ENCODE data around the gene NUP210L. TPM values are rescaled to one million over a fixed set of nuclear protein-coding genes. Genes with fewer than 3 reads are reported as not detected.

The NUP210L gene
- total RNA-seq, 2 donors from 2014 or later: 0.05 to 0.14 TPM

- intact Hi-C loops (cut with DNase I): no loop called here
- no peak for DNase-seq (ENCODE audit: low spot score)
These were observed 196.0 kb downstream of the NUP210L start for GRCh38 chr1:153958961-153959260.

GRCh38 chr1:153958111-153958960 is 196.5 kb downstream of the NUP210L start, which contains the start of gene CRTC2:
CRTC2 (minus strand) TSS chr1:153958612; CDS start chr1:153958497, 115 bp downstream.
- DNase-seq (ENCODE audit: low spot score): peak; percentile 100
- intact Hi-C loops (cut with DNase I): no loop called here

DNA sequence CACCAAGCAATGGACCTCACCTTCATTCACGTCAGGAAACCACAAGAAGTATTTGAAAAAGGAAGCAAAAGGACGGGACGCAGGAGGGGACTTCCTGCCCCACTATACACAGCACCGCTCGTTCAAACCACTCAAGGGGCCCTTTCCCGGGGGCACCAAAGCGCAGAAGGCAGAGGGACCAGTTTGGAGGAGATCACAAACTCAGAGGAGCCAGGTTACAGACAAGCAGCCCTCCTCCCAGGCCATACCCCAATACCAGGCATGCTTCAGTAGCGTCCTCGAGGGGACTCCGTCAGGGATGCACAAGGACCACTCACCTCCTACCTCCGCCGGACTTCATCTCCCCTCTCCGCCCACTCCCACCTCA is 197.1 kb downstream of the NUP210L start:
- no peak for DNase-seq (ENCODE audit: low spot score)
- intact Hi-C loops (cut with DNase I): no loop called here

DNA sequence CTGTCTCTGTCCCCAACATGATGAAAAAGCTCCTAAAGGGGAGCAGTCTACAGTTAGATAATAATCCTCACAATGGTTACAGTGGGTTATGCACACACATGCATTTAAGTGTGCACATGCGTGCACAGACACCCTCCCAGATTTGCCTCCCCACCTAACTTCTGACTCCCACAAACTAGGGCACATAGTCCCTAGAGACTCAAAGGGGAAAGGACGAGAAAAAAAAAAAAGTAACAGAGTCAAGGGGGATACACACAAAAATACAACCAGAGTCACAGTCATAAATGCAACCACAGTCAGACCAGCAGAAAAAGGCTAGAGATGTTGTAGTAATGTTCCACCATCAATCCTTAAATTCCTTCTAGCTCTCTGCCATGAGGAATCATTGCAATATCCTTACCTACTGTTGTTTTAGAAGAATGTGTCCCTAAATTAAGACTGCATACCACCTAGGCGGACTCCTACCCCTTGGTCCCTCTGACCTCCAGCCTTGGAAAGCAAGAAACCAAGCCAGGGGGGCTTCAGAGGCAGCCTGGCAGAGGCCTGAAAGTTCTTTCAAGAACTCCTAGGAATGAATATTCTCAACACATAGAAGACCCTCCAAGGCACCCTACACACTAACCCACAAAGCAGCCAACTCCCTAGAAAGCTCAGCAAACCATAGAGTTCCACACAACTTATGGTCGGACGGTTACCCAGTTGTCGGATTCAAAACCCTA is 197.7 kb downstream of the NUP210L start:
- intact Hi-C loops (cut with DNase I): no loop called here
- no peak for DNase-seq (ENCODE audit: low spot score)

DNA sequence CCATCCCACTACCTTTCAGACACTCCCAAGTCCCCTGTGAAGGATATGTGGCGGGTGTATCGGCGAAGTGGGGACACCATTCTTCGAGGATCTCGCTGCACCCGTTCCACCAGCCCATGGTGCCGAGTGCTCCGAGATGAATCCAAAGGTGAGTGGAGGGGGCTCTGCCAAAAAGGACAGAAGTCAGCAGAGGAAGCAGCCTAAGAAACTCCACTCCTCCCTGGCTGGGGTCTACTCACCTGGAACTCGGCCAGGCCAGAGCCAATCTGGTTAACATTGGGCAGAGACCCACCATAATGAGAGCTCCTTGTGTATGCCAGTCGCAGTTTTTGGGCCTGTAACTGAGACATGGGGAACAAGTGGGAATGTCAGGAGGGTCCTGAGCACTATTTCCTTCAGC is 200.0 kb downstream of the NUP210L start:
- intact Hi-C loops (cut with DNase I): no loop called here
- DNase-seq (ENCODE audit: low spot score): no peak

DNA sequence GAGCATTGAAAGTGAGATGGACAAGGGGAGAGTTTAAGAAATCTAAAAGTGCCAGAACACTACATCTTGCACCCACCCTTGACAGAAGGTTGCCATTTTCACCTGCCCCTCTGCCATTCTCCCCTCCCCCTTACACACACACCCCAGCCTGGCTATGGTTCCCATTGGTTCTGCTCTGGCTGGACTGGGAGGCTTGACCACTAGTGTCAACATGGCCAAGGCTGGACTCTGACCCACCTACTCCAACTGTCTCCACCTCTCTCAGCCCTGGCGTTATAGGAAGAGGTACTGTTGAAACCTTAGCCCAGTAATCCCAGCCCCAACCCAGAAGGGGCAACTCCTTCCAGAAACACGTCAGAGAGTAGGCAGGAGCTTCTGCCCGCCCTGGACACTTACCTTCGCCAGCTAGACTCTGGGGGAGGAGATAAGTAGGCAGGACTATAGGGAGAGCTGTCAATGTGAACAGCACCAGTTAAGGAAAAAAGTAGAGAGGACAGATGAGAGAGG is 201.0 kb downstream of the NUP210L start:
- intact Hi-C loops (cut with DNase I): no loop called here
- no peak for DNase-seq (ENCODE audit: low spot score)

GRCh38 chr1:153951801-153952200 is 203.1 kb downstream of the NUP210L start:
- DNase-seq (ENCODE audit: low spot score): no peak
- intact Hi-C loops (cut with DNase I): no loop called here

DNA sequence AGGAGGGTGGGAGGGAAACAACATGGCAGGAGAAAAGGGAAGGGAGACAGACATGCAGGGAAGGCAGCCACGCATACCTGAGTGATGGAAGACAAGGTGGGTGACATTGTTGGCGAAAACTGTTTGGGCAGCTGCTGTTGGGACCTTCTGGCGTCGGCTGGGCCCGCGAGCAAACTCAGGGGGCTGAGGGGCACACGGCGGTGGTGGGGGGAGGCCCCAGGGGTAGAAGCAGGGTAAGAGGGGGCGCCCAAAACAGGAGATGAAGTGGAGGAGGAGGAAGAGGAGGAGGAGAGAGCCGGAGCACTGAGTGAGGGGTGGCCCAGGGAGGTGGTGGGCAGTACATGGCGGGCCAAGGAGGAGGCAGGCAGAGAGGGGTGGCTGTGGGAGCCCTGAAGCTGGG is 203.7 kb downstream of the NUP210L start:
- intact Hi-C loops (cut with DNase I): no loop called here
- no peak for DNase-seq (ENCODE audit: low spot score)

GRCh38 chr1:153946622-153947241 is 208.1 kb downstream of the NUP210L start, which contains the start of gene DENND4B:
DENND4B (minus strand) TSS chr1:153946718; CDS start chr1:153944374, 2,344 bp downstream.
- peak; percentile 95 for DNase-seq (ENCODE audit: low spot score)

DNA sequence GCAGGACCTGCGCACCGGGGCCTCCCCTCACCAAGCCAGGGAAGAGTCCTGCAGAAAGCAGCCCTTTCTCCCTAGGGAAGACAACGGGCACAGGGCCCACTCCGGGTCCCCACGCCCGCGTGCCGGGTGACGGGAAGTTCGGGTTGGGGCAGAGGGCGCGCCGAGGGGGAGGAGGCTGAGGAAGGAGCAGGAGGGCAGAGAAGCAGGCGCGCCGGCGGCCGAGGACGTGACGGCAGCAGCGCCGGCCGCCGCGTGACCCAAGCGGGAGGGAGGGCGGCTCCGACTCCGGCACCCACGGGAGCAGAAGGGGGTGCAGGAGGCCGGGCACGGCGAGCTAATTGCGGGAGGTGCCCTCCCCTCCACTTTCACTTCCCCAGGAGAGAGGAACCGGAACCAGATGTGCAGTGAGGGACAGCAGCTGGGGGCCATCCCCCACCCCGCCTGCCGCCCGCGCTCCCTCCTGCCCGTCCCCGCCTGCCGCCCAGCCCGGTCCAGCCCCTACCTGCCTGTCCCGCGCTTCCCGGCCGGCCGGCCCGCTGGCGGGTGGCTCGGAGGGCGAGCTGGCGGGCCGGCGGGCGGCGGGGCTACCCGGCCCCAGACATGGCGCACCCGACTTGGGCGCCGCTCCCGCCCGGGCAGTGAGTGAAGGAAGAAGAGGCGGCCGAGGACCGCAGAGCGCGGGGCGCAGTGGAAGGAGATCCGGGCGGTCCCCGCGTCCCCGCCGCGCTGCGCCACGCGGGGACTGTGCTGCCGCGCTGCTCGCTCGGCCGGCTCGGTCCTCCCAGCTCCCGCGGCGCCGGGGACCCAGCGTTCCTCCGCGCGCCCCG is 208.9 kb downstream of the NUP210L start:
- intact Hi-C loops (cut with DNase I): loop anchor here in 1 of 2 donors (10.0 kb wide), 1 partner anchor 151 kb away; no protein-coding TSS in a partner anchor
- peak; percentile 97 for DNase-seq (ENCODE audit: low spot score)

More at GRCh38 chr1:153946622-153947241, 208.1 kb downstream of the NUP210L start, which contains the start of gene DENND4B:
- intact Hi-C loops (cut with DNase I): loop anchor here in 1 of 2 donors (10.0 kb wide), 1 partner anchor 152 kb away; no protein-coding TSS in a partner anchor

DNA sequence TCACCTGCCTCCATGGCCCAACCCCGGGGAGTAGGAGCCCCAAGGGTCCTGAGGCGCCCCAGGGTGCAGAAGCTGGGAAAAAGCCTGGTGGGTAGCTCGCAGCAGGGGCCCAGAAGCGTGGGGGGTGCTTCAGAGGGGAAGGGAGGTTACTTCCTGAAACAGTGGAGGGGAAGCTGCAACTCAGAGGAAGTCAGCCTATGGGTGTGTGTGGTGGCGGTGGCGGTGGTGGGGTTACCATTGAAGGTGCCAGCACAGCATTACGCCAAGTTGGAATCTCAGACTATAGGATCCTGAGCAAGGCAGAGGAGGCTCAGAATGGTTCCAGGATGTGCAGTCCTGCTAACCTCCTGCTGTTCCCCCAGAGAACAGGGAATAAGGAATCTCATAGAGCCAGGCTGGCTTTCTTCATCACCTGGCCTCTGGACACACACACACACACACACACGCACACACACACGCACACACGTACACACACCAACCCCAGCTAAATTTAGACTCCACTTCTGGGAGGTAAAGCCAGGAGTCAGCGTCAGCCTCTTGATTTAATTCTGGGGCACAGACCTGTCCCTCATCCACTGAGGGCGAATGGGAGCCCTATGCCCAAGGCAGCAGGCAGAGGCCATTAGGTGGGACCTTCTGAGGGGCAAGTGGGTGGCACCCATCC is 209.6 kb downstream of the NUP210L start:
- intact Hi-C loops (cut with DNase I): loop anchor here in 1 of 2 donors (10.0 kb wide), 1 partner anchor 150 kb away; no protein-coding TSS in a partner anchor

DNA sequence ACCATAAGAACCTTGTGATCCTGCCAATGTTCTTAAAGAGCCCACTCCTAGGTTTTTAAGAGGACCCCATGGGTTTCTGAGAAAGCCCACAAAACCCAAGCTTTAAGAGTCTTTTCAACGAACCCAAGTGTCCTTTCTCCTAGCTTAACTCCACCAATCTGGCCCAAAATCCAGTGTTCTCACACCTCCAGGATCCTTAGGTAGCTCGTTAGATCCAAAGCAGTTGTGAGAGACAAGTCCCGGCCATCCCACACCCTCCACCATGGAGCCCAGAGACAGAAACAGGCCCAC is 210.1 kb downstream of the NUP210L start:
- intact Hi-C loops (cut with DNase I): loop anchor here in 1 of 2 donors (10.0 kb wide), 1 partner anchor 150 kb away; no protein-coding TSS in a partner anchor

More for the DNA sequence above, 209.6 kb downstream of the NUP210L start:
- peak; percentile 92 for DNase-seq (ENCODE audit: low spot score)

GRCh38 chr1:153944005-153944826 is 210.7 kb downstream of the NUP210L start:
- DNase-seq (ENCODE audit: low spot score): peak; percentile 85
- intact Hi-C loops (cut with DNase I): loop anchor here in 1 of 2 donors (10.0 kb wide), 1 partner anchor 149 kb away; no protein-coding TSS in a partner anchor

More for the DNA sequence above, 210.1 kb downstream of the NUP210L start:
- DNase-seq (ENCODE audit: low spot score): peak; percentile 70

DNA sequence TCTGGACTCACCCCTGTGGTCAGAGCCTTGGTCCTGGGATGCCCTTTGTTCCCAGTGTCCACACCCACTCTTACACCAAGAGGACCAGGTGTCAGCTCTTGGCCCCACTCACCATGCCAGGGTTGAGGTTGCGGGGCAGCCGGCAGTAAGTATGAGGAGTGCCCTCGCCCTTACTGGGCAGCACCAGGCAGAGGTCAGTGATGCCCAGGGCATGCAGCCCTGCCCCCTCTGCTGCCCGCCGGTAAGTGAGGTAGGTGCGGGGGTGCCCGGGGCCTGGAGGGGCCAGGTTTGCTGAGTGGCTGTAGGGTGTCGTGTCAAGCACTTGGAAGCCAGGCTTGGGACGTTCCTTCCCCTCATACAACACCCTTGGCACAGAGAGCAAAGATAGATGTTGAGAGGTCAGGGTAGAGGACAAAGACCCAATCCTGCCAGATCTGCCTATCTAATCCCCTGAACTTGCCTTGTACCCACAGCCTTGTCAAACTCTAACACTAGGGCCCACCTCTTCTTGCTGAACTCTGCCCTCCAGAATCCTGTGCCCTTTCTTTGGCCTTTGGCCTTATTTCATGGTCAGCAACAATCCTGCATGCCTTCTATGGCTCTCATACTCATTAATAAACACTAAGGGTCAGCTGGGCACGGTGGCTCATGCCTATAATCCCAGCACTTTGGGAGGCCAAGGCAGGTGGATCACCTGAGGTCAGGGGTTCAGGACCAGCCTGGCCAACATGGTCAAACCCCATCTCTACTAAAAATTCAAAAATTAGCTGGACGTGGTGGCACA is 211.9 kb downstream of the NUP210L start:
- peak; percentile 68 for DNase-seq (ENCODE audit: low spot score)
- intact Hi-C loops (cut with DNase I): loop anchor here in 1 of 2 donors (10.0 kb wide), 1 partner anchor 148 kb away; no protein-coding TSS in a partner anchor
